ENCODE results near the gene SENP5.
"Not testable (repeated sequence)": the region's sequence is repeated elsewhere in the genome, so short reads cannot be mapped to it uniquely, and the experiment has no call there.

The SENP5 gene, protein sequence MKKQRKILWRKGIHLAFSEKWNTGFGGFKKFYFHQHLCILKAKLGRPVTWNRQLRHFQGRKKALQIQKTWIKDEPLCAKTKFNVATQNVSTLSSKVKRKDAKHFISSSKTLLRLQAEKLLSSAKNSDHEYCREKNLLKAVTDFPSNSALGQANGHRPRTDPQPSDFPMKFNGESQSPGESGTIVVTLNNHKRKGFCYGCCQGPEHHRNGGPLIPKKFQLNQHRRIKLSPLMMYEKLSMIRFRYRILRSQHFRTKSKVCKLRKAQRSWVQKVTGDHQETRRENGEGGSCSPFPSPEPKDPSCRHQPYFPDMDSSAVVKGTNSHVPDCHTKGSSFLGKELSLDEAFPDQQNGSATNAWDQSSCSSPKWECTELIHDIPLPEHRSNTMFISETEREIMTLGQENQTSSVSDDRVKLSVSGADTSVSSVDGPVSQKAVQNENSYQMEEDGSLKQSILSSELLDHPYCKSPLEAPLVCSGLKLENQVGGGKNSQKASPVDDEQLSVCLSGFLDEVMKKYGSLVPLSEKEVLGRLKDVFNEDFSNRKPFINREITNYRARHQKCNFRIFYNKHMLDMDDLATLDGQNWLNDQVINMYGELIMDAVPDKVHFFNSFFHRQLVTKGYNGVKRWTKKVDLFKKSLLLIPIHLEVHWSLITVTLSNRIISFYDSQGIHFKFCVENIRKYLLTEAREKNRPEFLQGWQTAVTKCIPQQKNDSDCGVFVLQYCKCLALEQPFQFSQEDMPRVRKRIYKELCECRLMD

DNA sequence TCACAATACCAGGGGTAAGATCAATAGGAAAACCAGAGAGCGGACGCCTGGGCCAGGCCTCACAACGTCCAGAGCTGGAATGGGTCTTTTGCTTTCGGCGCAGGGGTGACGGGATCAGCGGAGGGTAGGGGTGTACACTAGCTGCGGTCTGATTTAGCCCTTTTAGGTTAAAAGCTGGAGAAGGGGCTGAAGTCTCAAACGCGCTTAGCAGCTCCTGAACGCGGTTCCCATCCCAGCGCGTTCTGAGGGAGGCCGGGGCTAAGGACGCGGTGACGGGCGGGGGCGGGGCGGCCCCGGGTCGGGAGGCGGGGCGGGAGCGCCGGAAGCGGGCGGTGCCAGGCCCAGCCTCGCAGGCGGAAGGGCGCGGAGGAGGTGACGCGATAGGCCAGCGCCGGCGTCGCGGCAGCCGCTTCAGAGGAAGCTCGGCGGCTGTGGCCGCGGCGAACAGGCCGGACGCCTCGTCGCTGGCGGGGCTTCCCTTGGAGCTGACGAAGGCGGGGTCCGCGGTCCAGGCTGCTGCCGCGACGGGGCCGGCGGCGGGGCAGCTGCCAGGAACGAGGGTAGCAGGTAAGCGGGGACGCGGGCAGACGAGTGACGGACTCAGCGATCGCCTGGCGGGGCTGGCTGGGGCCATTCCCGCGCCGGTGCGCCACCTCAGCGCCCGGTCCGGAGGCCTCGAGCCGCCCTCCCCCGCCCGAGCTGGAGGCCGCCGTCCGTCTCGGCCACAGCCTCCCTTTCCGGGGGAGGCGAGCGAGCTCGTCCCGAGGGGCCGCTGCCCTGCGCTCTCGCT is at the start of gene SENP5:
Gene SENP5, plus strand, starts transcription at position 414 of the 790 bp plus-strand sequence. CDS start 17,262 bp downstream, outside the sequence.
- DNase-seq: peak; percentile 93

DNA sequence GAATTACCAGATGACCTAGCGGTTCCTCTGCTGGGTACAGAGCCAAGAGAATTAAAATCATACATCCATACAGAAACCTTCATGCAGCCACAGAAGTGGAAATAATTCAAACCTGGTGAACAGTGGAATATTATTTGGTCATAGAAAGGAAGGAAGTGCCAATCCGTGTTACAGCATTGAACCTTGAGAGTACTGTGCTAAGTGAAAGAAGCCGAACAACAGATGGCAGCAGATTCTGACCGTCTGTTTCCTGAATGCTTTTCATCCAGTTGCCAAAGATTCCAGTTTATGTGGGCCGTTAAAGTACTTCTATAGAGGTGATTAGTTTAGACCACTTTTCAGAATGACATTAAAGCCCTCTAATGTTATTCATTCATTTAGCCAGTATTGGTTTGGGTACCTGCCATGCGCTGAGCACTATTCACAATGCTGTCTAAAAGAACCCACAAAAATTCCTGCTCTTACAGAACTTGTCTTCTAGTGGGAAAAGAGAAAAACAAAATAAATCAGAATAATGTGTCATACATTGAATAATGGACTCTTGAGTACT is 45.8 kb upstream of the SENP5 start:
- DNase-seq: no peak

GRCh38 chr3:196829651-196830050 is 38.1 kb upstream of the SENP5 start:
- DNase-seq: not testable (repeated sequence)

GRCh38 chr3:196835086-196835485 is 32.6 kb upstream of the SENP5 start:
- no peak for DNase-seq

DNA sequence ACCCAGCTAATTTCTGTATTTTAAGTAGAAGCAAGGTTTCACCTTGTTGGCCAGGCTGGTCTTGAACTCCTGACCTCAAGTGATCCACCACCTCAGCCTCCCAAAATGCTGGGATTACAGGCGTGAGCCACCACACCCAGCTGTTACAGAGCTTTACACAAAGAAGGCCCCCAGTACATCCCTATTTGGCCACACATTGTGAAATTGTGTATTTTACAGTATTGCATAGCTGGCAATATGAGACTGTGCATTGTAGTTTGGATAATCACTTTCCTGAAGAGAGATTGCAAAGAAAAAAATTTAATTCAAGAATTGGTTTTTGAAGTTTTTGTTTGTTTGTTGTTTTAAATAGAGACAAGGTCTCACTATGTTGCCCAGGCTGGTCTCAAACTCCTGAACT is 31.1 kb upstream of the SENP5 start:
- not testable (repeated sequence) for DNase-seq

GRCh38 chr3:196837819-196838420 is 29.8 kb upstream of the SENP5 start:
- peak; percentile 66 for DNase-seq

DNA sequence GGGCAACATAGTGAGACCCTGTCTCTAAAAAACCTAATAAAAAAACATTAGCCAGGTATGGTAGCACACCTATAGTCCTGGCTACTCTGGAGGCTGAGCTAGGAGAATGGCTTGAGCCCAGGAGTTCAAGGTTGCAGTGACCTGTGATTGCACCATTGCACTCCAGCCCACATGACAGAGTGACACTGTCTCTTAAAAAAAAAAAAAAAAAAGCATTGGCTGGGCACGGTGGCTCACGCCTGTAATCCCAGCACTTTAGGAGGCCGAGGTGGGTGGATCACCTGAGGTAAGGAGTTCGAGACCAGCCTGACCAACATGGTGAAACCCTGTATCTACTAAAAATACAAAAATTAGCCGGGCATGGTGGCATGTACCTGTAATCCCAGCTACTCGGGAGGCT is 28.4 kb upstream of the SENP5 start:
- not testable (repeated sequence) for DNase-seq

DNA sequence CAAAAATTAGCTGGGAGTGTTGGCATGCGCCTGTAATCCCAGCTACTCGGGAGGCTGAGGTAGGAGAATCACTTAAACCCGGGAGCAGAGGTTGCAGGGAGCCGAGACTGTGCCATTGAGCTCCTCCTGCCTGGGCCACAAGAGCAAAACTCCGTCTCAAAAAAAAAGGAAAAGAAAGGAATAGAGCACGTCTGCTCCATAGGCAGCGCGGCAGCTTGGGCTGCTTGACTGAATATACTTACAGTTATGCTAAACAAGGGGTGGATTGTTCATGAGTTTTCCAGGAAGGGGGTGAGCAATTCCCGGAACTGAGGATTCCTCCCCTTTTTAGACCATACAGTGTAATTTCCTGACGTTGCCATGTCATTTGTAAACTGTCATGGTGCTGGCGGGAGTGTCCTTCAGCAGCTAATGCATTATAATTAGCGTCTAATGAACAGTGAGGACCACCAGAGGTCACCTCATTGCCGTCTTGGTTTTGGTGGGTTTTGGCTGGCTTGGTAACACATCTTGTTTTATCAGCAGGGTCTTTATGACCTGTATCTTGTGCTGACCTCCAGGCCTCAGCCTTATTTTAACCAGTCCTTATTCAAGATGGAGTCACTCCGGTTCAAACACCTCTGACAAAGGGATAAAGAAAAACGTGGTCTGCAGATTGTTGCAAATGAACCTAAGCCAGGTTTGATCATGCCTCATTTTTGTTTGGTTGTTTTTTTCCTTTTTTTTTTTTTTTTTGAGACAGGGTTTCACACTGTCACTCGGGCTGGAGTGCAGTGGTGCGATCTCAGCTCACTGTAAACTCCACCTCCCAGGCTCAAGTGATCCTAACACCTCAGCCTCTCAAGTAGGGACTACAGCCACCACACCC is 24.9 kb upstream of the SENP5 start:
- no peak for DNase-seq

DNA sequence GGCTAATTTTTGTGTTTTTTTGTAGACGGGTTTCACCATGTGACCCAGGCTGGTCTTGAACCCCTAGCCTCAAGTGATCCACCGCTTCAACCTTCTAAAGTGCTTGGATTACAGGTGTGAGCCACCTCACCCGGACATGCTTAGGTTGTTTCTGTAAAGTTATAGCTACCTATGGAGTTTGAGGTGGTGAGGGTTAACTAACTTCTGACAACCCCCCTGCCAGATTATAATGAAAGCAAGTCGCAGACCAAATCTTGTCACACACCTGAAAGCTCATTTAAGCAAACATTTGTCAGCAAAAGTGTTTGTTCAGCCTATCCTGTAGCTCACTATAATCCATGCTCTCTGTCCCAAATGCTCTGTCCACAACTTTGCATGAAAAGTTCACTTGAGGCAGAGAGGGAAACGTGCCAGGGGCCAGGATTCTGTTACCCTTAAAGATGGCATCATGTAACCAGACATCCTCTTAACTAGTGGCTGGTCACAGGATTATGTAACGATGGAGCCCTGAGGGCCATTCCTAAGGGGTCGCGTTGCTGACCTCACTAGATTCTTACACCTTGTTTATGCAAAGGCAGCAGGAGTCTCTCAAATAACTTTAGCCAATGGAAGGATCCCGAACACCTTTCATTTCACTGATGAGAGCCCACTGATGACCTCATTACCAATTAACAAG is 24.1 kb upstream of the SENP5 start:
- no peak for DNase-seq

DNA sequence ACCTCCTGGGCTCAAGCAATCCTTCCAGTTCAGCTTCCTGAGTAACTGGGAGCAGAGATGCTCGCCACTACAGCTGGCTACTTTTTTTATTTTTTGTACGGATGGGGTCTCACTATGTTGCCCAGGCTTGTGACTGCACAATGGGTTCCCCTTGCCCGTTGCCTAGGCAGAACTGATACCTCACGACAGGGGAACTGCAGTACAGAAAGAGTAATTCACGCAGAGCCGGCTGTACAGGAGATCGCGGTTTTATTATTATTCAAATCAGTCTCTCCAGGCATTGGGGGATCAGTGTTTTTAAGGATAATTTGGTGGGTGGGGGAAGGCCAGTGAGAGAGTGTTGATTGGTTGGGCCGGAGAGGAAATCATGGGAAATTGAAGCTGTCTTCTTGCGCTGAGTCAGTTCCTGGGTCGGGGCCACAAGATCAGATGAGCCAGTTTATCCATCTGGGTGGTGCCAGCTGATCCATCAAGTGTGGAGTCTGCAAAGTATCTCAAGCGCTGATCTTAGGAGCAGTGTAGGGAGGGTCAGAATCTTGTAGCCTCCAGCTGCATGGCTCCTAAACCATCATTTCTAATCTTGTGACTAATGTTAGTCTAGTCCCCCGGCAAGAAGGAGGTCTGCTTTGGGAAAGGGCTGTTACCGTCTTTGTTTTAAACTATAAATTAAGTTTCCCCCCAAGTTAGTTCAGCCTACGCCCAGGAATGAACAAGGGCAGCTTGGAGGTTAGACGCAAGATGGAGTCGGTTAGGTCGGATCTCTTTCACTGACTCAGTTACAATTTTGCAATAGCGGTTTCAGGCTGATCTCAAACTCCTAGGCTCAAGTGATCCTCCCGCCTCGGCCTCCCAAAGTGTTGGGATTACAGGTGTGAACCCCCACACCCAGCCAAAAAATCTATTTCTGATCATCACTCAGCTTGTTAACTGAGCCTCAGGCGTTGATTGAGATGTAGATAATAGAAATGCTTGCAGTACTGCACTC is 23.2 kb upstream of the SENP5 start:
- DNase-seq: not testable (repeated sequence)

- DNase-seq: not testable (repeated sequence)
These were observed 19.3 kb upstream of the SENP5 start for GRCh38 chr3:196848375-196848774.

DNA sequence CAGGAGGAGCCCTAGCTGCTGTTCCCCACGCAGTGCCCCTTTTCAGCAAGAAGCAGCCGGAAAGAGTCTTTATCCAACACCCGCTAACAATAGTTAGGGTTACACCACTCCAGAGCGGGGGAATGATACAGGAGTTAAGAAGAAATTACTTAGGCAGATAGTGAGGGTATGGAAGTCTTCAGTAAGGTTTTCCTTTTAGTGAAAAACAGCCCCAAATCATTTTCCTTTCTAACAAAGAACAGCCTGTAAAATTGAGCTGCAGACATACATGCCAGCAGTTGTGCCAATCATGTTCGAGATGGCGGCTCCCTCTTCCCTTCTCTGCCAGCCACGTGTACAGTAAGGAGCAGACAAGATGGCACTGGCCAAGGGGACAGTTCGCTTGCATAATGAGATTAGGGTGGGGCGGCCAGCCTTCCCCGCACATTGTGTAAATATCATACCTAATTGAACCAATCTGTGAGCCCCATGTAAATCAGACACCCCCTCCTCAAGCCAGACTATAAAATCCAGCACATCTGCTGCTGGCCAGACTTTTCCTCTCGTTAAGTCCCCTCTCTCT is 18.5 kb upstream of the SENP5 start:
- no peak for DNase-seq

- not testable (repeated sequence) for DNase-seq
These were observed 4.7 kb upstream of the SENP5 start for GRCh38 chr3:196863000-196863399.

DNA sequence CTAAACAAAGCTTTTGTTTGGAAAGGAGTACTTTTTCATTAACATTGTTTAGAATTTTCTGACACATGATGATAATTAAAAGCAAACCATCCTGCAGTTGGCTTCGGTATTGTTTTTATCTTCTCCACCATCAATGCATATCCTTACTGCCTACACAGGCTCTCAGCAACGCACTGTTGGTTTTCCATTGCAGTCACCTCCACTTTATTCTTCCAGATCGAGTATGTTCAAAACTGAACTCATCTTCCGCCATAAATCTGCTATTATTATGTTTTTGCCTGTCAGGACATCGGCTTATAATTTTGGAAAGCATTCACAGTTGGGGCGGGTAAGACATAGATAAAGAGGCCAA is 589 bp upstream of the SENP5 start:
- peak; percentile 80 for DNase-seq

DNA sequence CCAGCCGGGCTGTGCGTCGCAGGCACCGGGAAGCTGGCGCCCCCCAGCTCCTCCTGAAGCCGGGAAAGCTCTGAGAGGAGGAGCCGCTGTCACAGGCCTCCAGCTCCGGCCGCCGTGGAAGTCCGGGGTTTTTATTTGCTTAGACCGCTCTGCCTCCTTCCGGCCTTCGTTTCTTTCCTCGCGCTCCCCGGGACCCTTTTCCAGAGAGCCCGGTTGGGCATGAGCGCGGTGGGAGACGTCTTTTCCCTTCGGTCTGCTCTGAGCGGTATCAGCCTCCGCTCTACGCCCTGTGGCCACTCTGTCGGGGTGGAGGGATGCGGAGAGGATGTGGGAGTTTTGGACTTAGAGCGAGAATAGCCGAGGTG is 559 bp downstream of the SENP5 start:
- peak; percentile 43 for DNase-seq

GRCh38 chr3:196872316-196872715 is 4.6 kb downstream of the SENP5 start:
- no peak for DNase-seq

- DNase-seq: not testable (repeated sequence)
These were observed 6.9 kb downstream of the SENP5 start for GRCh38 chr3:196874511-196875094.

GRCh38 chr3:196875258-196875657 is 7.5 kb downstream of the SENP5 start:
- no peak for DNase-seq

GRCh38 chr3:196883361-196883760 is 15.6 kb downstream of the SENP5 start:
- no peak for DNase-seq

Data from NCI-H1105 treated with DMSO at 0.1 percent for 48 hours (cell line).